Epidermal melanocyte (primary cell): ENCODE results near the gene KRT3.

Experiments used
- DNase-seq: peaks from one replicate; pipeline ENCODE4 v3.0.0; 2011; ENCODE audit warnings: low spot score; ENCODE audit not compliant: insufficient read length

KRT3 gene

GRCh38 chr12:52827499-52828090 is 31.7 kb upstream of the KRT3 start:
- no peak for DNase-seq

- DNase-seq: no peak
These were observed 30.9 kb upstream of the KRT3 start for GRCh38 chr12:52826611-52827498.

GRCh38 chr12:52825961-52826360 is 30.0 kb upstream of the KRT3 start:
- DNase-seq: no peak

- DNase-seq: no peak
These were observed 29.0 kb upstream of the KRT3 start for GRCh38 chr12:52824741-52825410.

GRCh38 chr12:52823761-52824450 is 28.0 kb upstream of the KRT3 start:
- no peak for DNase-seq

- no peak for DNase-seq
These were observed 27.0 kb upstream of the KRT3 start for GRCh38 chr12:52822771-52823510.

GRCh38 chr12:52821826-52822660 is 26.1 kb upstream of the KRT3 start:
- no peak for DNase-seq

GRCh38 chr12:52821071-52821730 is 25.3 kb upstream of the KRT3 start:
- DNase-seq: no peak

GRCh38 chr12:52820521-52820920 is 24.6 kb upstream of the KRT3 start:
- no peak for DNase-seq

GRCh38 chr12:52819731-52820510 is 24.0 kb upstream of the KRT3 start:
- DNase-seq: no peak

- no peak for DNase-seq
These were observed 23.0 kb upstream of the KRT3 start for GRCh38 chr12:52818887-52819420.

- no peak for DNase-seq
These were observed 22.5 kb upstream of the KRT3 start for GRCh38 chr12:52818388-52818787.

GRCh38 chr12:52817699-52818238 is 21.9 kb upstream of the KRT3 start:
- no peak for DNase-seq

- DNase-seq: no peak
These were observed 21.2 kb upstream of the KRT3 start for GRCh38 chr12:52817003-52817698.

- no peak for DNase-seq
These were observed 20.0 kb upstream of the KRT3 start for GRCh38 chr12:52815676-52816588.

GRCh38 chr12:52815161-52815560 is 19.2 kb upstream of the KRT3 start:
- no peak for DNase-seq

- DNase-seq: no peak
These were observed 18.8 kb upstream of the KRT3 start for GRCh38 chr12:52814710-52815155.
